HAP-1 (cell line): ENCODE data around the gene CPNE9.

ENCODE experiments used
- DNase-seq, 2 experiments: peaks; one replicate each; pipeline ENCODE4 v3.0.0-alpha.2; 2016 to 2020; ENCODE audit warnings: low spot score in 2 of 2
- H3K27me3 ChIP-seq: fragments of 250-450 bp; sonication (Bioruptor Pico); 2 replicates; pipeline ENCODE4 v1.5.1; 2020; ENCODE audit warnings: low read depth, mild to moderate bottlenecking, moderate library complexity
- H3K36me3 ChIP-seq: fragments of 250-450 bp; sonication (Bioruptor Pico); replicated peaks from 2 replicates; pipeline ENCODE4 v1.5.1; 2020; ENCODE audit warnings: mild to moderate bottlenecking
- H3K4me1 ChIP-seq: fragments of 250-450 bp; sonication (Bioruptor Pico); 2 replicates; pipeline ENCODE4 v1.5.1; 2020; ENCODE audit warnings: mild to moderate bottlenecking
- H3K4me3 ChIP-seq: fragments of 250-450 bp; sonication (Bioruptor Pico); 2 replicates; pipeline ENCODE4 v1.5.1; 2020; ENCODE audit warnings: mild to moderate bottlenecking, moderate library complexity
- H3K9me3 ChIP-seq: fragments of 250-450 bp; sonication (Bioruptor Pico); 2 replicates; pipeline ENCODE4 v1.5.1; 2020; ENCODE audit warnings: mild to moderate bottlenecking, moderate library complexity
- in situ Hi-C: fragments of 300-500 bp; cut with MboI; formaldehyde crosslinking; loops from 3 replicates; pipeline ENCODE4 v1.14.3; 2020; ENCODE audit warnings: low sequenced_read_pairs, inconsistent platforms, mixed read lengths

The CPNE9 gene

DNA sequence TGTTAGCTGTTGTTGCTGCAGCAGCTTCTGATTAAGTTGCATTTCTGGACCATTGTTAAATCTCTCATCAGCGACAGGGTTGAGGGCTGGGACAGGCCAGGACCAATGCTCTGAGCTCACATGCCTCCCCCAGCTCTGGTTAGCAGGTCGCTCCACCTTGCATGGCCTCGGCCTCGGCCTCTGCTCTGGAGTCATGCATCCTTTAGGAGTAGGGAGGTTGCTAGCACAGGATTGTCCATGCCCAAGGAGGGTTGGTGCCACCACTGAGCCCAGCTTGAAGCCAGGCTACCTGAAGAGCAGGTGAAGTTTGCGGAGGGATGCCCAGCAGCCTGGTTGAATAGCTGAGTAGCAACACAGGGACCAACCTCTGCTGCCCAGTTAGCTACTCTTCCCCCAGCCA is 11.2 kb upstream of the CPNE9 start:
- Histone ChIP-seq H3K9me3 (no peaks in the 10 kb centered on the region), H3K4me1 (no peaks in the 10 kb centered on the region), H3K4me3 (no peak overlapping the region), H3K27me3 (no peaks in the 10 kb centered on the region), H3K36me3 (peaks cover 30% of the 10 kb centered on the region)
- in situ Hi-C loops, result no loop called here
- no peak for DNase-seq

GRCh38 chr3:9695345-9695744 is 8.3 kb upstream of the CPNE9 start:
- H3K4me3 ChIP-seq, result no peak overlapping the region
- H3K9me3 ChIP-seq, result no peaks in the 10 kb centered on the region
- H3K4me1 ChIP-seq, result no peaks in the 10 kb centered on the region
- in situ Hi-C loops, result no loop called here
- H3K36me3 ChIP-seq, result peaks cover 16% of the 10 kb centered on the region
- no peaks in the 10 kb centered on the region for H3K27me3 ChIP-seq
- DNase-seq, result no peak

- DNase-seq, result no peak
- in situ Hi-C loops, result no loop called here
- H3K9me3 ChIP-seq, result no peaks in the 10 kb centered on the region
These were observed 7.9 kb upstream of the CPNE9 start for GRCh38 chr3:9695746-9696145.

DNA sequence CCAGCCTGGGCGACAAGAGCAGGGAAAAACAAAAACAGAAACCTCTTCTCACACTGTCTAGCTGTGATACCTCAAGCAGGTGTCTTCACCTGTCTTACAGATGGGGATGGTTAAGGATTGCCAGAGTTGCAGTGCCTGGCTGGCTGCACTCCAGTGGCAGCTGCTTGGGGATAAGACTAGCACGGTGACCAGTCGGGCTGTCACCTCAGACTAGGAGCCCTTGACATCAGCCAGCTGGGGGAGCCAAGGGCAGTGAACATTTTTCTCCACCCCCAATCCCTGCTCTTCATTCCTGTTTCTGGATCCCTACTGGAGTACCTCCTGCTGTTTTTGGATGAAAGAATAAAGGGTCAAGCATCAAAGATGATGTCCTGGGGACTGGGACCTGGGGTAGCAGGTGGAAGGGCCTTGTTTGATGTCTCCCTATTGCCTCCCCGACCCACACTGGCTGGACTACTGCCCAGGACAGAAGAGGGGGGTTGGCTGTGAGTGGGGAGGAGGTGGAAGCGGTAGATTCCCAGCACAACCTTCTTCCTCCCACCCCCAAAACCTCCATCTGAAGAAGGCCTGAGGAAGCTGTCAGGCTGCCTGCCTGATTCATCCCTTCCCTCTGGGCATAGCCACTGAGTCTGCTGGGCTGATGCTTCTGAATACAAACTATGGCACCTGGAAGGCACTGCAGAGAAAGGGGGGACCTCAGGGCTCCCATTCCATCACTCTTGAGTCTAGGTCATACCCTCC is 7.0 kb upstream of the CPNE9 start:
- no peaks in the 10 kb centered on the region for H3K4me1 ChIP-seq
- H3K27me3 ChIP-seq, result no peaks in the 10 kb centered on the region
- no peak for DNase-seq
- in situ Hi-C loops, result no loop called here
- H3K9me3 ChIP-seq, result no peaks in the 10 kb centered on the region
- no peak overlapping the region for H3K4me3 ChIP-seq
- H3K36me3 ChIP-seq, result peaks cover 12% of the 10 kb centered on the region

More at GRCh38 chr3:9695746-9696145, 7.9 kb upstream of the CPNE9 start:
- H3K27me3 ChIP-seq, result no peaks in the 10 kb centered on the region
- no peak overlapping the region for H3K4me3 ChIP-seq
- H3K36me3 ChIP-seq, result peaks cover 12% of the 10 kb centered on the region
- H3K4me1 ChIP-seq, result no peaks in the 10 kb centered on the region

- H3K4me3 ChIP-seq, result no peak overlapping the region
- peaks cover 7% of the 10 kb centered on the region for H3K36me3 ChIP-seq
- DNase-seq, result no peak
- in situ Hi-C loops, result no loop called here
- H3K4me1 ChIP-seq, result no peaks in the 10 kb centered on the region
- no peaks in the 10 kb centered on the region for H3K9me3 ChIP-seq
- H3K27me3 ChIP-seq, result no peaks in the 10 kb centered on the region
These were observed 5.7 kb upstream of the CPNE9 start for GRCh38 chr3:9697892-9698291.

- Histone ChIP-seq H3K4me1 (no peaks in the 10 kb centered on the region), H3K36me3 (peaks cover 5% of the 10 kb centered on the region; the same call in 1 of the 2 replicates), H3K4me3 (no peak overlapping the region), H3K27me3 (no peaks in the 10 kb centered on the region), H3K9me3 (no peaks in the 10 kb centered on the region)
- in situ Hi-C loops, result no loop called here
- DNase-seq, result no peak
These were observed 5.3 kb upstream of the CPNE9 start for GRCh38 chr3:9698293-9698692.

DNA sequence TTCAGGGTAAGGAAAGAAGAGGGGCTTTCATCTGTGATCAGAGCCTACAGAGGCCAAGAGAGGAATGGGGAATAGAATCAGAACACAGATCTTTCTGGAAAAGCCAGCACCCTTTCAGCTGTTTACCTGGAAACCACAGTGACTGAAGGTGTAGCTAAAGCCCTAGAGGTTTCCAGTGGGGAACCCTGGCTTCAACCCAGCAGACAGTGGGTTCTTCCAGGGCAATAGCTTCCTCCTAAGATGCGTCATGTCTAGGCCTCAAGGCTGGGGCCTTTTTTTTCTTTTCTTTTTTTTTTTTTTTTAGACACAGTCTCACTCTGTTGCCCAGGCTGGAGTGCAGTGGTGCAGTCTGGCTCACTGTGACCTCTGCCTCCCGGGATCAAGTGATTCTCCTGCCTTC is 3.1 kb upstream of the CPNE9 start:
- in situ Hi-C loops, result no loop called here
- DNase-seq, result no peak
- Histone ChIP-seq H3K27me3 (no peaks in the 10 kb centered on the region), H3K4me3 (no peak overlapping the region), H3K9me3 (no peaks in the 10 kb centered on the region), H3K4me1 (peaks cover 4% of the 10 kb centered on the region; the same call in 1 of the 2 replicates), H3K36me3 (no peaks in the 10 kb centered on the region)

GRCh38 chr3:9701006-9701405 is 2.6 kb upstream of the CPNE9 start:
- Histone ChIP-seq H3K9me3 (no peaks in the 10 kb centered on the region), H3K4me1 (peaks cover 4% of the 10 kb centered on the region; the same call in 1 of the 2 replicates), H3K4me3 (no peak overlapping the region), H3K27me3 (no peaks in the 10 kb centered on the region), H3K36me3 (no peaks in the 10 kb centered on the region)
- DNase-seq, result no peak
- in situ Hi-C loops, result no loop called here

- Histone ChIP-seq H3K4me3 (no peak overlapping the region), H3K36me3 (no peaks in the 10 kb centered on the region), H3K4me1 (peaks cover 4% of the 10 kb centered on the region; the same call in 1 of the 2 replicates), H3K27me3 (no peaks in the 10 kb centered on the region), H3K9me3 (no peaks in the 10 kb centered on the region)
- DNase-seq, result no peak
- in situ Hi-C loops, result no loop called here
These were observed 1.9 kb upstream of the CPNE9 start for GRCh38 chr3:9701711-9702110.

GRCh38 chr3:9703240-9703639 is 393 bp upstream of the CPNE9 start:
- in situ Hi-C loops, result no loop called here
- no peak overlapping the region for H3K4me3 ChIP-seq

DNA sequence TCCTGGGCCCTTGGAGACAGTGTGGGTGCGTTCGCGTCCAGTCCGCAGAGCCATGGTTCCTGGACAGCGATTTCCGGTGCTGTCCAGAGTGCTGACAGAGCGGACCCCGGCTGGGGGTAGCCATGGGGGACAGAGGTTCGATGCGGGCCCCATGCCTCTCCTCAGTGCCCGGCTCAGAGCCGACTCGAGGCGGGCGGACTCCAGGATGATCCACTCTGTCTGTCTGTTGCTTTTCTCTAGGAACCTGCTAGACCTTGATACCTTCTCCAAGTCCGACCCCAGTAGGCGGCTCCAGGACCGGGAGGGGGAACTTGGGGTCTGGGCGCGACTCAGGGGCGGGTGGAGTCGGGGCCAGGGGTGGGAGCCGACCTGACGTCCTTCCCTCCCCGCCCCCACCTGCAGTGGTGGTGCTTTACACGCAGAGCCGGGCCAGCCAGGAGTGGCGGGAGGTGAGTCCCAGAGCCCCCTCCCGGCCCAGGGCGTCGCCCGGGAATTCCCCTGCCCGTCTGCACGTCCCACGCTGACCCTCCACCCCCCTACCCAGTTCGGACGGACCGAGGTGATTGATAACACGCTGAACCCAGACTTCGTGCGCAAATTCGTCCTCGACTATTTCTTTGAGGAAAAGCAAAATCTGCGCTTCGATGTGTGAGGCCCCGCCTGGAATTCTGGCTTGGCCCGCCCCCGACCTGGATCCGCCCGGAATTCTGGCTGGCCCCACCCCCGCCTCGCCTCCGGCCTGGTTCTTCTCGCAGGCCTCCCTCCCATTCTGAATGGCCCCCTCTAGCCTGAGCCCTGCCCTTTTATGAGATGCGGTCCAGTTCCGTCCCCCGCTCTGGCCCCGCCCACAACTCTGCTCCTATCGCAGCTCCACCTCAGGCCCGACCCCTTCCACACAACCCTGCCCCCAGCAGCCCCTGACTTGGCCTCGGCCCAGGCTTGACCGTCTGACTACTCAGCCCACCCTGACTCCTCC is 1.0 kb downstream of the CPNE9 start:
- peak overlapping the region; percentile 11 for H3K4me3 ChIP-seq
- H3K4me1 ChIP-seq, result peaks cover 4% of the 10 kb centered on the region; the same call in 1 of the 2 replicates
- H3K9me3 ChIP-seq, result no peaks in the 10 kb centered on the region
- in situ Hi-C loops, result no loop called here
- H3K27me3 ChIP-seq, result no peaks in the 10 kb centered on the region
- H3K36me3 ChIP-seq, result no peaks in the 10 kb centered on the region
- DNase-seq, result peak; percentile 38 to 77

More at GRCh38 chr3:9703240-9703639, 393 bp upstream of the CPNE9 start:
- Histone ChIP-seq H3K27me3 (no peaks in the 10 kb centered on the region), H3K9me3 (no peaks in the 10 kb centered on the region), H3K36me3 (no peaks in the 10 kb centered on the region), H3K4me1 (peaks cover 4% of the 10 kb centered on the region; the same call in 1 of the 2 replicates)
- DNase-seq, result no peak

- H3K27me3 ChIP-seq, result peaks cover 11% of the 10 kb centered on the region
- H3K4me3 ChIP-seq, result no peak overlapping the region
- H3K9me3 ChIP-seq, result no peaks in the 10 kb centered on the region
- no peaks in the 10 kb centered on the region for H3K36me3 ChIP-seq
- DNase-seq, result no peak
- in situ Hi-C loops, result no loop called here
- no peaks in the 10 kb centered on the region for H3K4me1 ChIP-seq
These were observed 6.6 kb downstream of the CPNE9 start for GRCh38 chr3:9710174-9710739.

DNA sequence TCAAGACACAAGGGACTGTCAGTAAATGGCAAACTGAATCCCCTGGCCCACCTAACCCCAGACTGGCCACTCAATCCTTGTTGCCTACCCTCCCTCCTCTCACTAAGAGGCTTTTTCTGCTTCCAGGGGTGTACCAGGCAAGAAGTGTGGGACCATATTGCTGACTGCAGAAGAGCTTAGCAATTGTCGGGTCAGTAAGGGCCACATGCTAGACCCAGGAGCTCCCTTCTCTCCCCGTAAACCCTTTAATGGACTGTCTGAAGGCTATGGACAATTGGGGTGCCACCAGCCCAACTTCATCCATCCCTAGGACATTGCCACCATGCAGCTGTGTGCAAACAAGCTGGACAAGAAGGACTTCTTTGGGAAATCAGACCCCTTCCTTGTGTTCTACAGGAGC is 8.8 kb downstream of the CPNE9 start:
- Histone ChIP-seq H3K36me3 (no peaks in the 10 kb centered on the region), H3K4me3 (no peak overlapping the region), H3K9me3 (no peaks in the 10 kb centered on the region), H3K27me3 (peaks cover 12% of the 10 kb centered on the region), H3K4me1 (no peaks in the 10 kb centered on the region)
- in situ Hi-C loops, result no loop called here
- no peak for DNase-seq

GRCh38 chr3:9713142-9713541 is 9.5 kb downstream of the CPNE9 start:
- no peak for DNase-seq
- Histone ChIP-seq H3K27me3 (peaks cover 13% of the 10 kb centered on the region), H3K4me3 (no peak overlapping the region), H3K4me1 (no peaks in the 10 kb centered on the region), H3K36me3 (no peaks in the 10 kb centered on the region), H3K9me3 (no peaks in the 10 kb centered on the region)
- in situ Hi-C loops, result no loop called here
